UCSD-AML1 (cell line): ENCODE measurements around the gene TNRC6C.
A peak's percentile ranks its signal among the peaks of the same experiment; 100 is the strongest.

Source experiments
- DNase-seq: peaks from one replicate; lab custom pipeline; 2025; ENCODE audit not compliant: unreplicated experiment; lab: John Stamatoyannopoulos, UW

The TNRC6C gene, protein sequence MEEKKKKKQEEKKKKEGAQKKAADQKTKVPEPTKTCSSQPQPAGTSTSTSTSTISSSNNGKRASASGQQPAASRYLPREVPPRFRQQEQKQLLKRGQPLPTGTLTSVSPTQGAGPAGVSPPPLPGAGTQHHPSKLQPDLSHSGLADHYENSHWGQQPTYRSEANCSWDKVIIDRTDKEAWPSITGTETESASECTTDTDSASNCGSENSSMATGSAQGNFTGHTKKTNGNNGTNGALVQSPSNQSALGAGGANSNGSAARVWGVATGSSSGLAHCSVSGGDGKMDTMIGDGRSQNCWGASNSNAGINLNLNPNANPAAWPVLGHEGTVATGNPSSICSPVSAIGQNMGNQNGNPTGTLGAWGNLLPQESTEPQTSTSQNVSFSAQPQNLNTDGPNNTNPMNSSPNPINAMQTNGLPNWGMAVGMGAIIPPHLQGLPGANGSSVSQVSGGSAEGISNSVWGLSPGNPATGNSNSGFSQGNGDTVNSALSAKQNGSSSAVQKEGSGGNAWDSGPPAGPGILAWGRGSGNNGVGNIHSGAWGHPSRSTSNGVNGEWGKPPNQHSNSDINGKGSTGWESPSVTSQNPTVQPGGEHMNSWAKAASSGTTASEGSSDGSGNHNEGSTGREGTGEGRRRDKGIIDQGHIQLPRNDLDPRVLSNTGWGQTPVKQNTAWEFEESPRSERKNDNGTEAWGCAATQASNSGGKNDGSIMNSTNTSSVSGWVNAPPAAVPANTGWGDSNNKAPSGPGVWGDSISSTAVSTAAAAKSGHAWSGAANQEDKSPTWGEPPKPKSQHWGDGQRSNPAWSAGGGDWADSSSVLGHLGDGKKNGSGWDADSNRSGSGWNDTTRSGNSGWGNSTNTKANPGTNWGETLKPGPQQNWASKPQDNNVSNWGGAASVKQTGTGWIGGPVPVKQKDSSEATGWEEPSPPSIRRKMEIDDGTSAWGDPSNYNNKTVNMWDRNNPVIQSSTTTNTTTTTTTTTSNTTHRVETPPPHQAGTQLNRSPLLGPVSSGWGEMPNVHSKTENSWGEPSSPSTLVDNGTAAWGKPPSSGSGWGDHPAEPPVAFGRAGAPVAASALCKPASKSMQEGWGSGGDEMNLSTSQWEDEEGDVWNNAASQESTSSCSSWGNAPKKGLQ (N-terminal part only)

DNA sequence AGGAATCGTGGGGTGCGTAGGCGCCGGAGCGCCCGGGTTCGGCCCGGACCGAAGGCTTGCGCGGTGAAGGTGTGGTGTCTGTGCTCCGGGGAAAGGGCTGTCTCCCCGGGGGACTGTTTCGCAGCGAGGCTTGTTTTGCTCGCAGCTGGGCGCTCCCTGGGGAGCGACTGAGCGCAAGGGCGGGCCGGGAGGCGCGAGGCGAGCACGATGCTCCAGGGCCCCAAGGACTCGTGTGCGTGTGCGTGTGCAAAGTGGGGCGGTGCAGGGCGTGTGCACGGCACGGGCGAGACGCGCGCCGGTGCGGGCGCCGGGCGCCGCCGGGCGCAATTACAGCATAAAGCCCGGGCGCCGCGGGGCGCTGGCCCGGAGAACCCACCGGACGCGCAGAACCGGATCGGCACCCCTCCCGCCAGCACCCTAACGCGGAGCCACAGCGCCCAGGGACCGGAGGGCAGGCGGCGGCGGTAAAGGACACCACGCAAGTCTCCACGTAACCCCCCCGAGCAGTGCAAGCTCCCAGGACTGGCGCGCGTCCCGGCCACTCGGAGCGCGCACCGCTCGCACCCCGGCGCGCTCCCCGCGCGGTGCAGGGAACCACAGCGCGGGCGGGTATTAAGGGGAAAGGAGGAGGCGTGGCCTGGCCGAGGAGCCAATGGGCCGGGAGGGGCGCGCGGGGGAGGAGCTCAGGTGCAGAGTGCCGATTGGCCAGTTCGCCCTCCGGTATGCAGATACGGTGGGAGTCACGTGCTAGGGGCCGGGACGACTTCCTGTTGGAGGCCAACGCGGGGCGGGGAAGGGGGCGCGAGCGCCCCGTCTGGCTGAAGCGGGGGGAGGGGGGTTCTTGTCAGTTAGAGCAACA, at the start of gene TNRC6C:
TNRC6C (plus strand) TSS at position 847 of the 859 bp plus-strand sequence. CDS start 45,504 bp downstream, outside the sequence.
- DNase-seq, result peak; percentile 99

DNA sequence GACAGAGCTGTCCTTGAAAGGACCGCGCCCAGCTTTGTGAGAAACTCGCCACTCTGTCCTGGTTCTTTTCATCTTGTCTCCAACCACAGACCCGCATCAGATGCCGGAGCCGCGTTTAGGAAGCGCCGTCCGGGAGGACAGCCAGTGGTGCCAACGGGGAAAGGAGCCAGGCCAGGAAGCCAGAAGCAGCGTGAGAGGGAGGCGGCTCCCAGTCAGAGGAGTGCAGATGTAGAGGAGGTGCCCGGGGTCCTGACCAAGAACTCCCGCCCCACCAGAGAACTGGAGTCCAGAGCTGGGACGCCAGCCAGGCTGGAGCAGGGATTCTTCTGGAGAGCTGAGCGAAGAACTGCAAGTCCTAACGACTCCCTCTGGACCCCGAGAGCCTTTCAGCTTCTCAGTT, 49.3 kb upstream of the TNRC6C start:
- DNase-seq, result no peak

DNA sequence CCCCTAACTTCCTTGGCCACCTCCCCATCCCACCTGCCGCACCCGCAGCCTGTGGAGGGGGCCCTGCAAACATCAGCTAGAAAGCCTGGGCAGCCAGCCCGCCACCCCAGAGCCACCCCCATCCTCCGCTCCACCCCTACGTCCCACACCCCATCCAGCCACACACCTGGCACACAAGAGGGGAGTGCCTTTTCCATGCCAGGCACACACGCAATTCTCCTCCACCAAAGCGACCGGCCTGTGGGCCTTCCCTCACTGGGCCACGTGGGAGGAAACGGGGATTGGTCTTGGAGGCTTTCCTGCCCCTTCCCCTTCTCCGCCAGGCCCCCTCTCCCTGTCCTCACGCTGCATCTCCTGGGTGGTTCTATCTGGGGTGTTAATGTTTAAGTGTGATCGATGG, 48.7 kb upstream of the TNRC6C start:
- DNase-seq, result no peak

DNA sequence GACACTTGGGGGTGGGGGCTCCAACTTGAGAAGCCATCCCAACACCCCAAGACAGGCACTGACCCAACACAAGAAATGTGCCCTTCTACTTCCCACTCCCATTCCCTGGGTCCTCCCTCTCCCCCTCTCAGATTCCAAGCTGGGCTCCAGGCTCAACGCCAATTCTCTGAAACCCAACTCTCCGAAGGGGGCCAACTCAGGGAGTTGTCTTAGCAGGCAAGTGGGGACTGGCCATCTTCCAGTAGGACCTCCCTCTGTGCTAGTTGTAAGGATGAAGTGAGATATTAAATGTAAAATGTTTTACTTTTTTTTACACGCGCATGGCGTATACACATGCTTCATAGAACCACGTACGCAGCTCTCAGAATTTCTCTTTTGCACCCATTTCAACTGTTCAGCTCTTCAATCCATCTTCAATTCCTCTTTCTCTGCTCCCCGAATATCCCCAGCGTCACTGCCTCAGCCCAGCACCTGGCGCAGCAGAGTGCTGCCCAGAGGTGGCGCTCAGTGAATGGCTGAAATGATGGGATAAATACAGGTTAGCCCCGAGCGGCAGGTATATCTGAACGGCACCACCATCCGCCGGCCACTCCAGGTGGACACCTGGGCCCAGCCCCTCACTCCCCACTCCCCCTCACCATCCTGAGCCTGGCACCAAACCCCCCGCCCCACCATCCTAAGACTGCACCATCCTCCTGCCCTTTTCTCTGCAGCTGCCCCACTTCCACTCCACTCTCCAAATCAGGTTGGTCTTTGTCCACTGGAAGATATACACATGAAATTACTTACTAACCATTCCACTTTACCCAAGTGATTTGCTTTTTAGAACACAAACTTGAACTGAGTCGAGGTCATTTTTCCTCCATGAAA, 43.9 kb upstream of the TNRC6C start:
- no peak for DNase-seq

DNA sequence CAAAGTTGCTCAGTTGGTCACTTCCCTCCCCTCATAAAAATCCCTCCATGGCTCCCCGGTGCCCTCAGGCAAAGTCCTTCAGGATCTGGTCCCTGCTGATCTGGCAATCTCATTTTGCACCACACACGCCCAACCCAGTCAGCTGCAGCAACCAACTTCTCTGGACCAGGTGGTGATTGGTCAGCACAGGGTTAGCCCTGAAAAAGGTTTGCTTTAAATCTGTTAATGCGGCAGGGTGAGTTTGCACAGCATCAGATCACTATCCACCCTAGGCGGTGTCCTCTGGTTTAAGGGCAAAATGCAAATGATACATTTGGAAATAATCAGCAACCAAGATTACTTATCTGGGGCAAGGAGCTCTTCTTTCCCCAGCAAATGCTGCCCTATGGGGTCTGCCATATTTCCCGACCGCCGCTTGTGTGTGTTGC, 42.9 kb upstream of the TNRC6C start:
- no peak for DNase-seq

DNA sequence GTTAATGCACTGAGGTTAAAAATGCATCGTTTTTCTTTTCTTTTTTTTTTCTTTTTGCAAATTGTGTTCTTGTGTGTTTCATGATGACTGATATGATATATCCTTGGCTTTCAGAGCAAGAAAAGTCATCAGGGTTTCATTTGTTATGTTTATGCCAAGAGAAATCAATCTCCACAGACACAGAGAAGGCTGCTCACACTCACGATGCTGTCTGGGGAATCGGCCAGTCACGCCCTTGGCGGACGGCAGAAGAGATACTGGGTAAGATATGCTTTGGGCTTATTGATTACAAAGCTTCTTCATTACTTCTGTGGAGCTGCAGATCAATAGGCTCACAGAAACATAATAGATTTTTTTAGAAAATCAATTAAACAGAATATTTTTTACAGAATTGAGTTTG, 42.2 kb upstream of the TNRC6C start:
- no peak for DNase-seq

DNA sequence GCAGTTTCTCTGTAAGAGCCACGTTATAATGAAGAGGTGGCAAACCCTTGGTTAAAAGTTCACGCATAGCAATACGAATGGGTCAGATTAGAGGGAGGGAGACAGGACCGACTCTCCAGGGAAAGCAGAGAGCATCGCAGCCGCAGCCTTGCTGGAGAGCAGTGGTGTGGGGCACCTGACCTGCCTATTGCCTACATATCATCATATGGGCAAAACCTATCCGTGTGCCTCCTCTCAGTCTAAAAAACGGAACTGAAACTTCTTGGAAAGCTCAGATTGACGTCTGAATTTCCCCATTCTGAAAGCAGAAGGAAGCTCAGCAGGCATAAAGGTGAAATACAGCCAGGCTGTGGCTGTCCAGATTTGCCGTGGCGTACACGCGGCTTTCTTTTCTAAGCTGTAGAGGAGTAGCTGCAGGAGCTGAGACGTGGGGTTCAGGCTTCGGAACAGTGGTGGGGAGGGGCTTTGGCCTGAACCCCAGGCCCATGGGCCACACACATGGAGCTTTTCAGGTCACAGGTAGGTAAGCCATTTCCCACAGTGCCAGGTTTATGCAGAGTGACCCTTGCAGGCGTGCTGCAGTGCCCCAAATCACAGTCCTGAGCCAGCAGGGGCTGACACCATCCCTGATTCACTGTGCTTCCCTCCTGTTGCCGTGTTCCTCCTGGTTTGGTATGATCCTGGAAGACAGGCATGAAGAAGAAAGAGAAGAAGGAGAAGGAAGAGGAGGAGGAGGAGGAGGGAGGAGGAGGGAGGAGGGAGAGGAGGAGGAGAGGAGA, 41.6 kb upstream of the TNRC6C start:
- peak; percentile 21 for DNase-seq

DNA sequence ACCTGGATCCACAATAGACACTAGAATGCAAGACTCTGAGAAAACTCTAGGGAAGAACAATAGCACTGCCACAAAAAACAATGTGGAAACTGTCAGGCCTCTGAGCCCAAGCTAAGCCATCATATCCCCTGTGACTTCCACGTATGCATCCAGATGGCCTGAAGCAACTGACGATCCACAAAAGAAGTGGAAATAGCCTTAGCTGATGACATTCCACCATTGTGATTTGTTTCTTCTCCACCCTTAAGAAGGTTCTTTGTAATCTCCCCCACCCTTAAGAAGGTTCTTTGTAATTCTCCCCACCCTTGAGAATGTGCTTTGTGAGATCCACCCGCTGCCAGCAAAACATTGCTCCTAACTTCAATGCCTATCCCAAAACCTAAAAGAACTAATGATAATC, 39.2 kb upstream of the TNRC6C start:
- no peak for DNase-seq

DNA sequence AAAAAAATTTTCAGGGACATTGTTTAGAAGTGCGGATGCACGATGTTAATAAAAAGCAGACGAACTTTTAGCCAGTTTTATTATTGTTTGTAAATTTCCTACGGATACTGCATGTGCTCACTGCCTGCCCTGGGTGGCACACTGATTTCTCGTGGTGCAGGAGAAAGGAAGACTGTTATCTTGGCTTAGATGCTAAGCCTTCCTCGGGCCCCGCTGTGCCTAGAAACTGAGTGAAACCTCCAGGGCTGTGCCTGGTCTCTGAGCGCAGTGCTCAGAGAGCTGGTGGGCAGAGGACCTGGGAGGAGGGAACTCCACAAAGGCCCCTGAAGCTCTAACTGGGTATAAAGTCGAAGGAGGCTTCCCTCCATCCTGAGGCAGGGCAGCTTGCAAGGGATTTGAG, 35.4 kb upstream of the TNRC6C start:
- no peak for DNase-seq

DNA sequence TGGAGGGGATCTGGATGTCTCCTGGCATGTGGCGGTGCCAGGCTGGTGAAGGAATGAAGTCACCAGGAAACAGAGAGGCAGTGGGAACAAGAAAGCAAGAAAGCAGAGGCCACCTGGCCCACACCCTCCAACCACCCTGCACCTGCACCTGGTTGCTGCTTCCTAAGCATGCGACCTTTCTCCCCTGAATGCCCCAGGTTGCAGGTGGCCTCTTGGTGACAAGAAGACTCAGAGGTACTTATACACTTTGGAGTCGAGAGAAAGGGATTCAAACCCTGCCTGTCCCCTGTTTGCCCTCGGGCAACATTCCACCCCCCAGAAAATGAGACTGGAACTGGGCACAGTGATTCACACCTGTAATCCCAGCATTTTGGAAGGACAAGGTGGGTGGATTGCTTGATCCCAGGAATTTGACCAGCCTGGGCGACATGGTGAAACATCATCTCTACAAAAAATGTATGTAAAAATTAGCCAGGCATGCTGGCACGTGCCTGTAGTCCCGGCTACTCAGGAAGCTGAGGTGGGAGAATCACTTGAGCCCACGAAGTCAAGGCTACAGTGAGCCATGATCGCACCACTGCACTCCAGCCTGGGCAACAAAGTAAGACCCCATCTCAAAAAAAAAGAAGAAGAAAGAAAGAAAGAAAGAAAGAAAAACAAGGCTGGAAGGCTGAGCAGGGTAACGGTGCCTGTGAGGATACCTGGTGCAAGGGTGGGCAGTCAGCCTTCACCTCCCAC, 34.6 kb upstream of the TNRC6C start:
- no peak for DNase-seq

DNA sequence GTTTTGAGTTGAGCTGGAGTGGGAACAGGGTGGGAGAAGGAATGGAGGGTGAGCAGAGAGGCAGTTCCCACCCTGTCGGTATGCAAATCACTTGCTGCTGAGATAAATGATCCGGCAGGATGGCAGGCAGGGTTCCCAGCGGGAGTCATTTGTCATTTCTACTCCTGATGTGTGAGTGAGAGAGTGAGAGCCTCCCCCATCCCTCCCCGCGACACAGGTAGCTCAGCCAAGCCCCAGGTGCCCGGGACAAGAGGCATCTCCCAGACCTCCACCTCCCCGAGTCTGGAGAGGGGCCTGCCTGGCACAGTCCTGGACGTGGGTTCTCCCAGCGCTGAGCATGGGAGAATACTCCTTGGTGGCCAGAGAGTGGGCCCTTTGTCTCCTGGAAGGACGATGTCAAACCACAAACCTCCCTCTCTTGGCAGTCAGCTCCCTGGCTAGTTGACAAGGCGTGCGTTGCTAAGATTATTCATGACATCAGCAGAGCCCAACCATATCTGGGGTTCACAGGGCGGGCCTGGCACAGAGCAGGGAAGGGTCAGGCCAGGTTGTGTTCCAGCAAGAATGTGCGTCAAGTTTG, 33.7 kb upstream of the TNRC6C start:
- no peak for DNase-seq

DNA sequence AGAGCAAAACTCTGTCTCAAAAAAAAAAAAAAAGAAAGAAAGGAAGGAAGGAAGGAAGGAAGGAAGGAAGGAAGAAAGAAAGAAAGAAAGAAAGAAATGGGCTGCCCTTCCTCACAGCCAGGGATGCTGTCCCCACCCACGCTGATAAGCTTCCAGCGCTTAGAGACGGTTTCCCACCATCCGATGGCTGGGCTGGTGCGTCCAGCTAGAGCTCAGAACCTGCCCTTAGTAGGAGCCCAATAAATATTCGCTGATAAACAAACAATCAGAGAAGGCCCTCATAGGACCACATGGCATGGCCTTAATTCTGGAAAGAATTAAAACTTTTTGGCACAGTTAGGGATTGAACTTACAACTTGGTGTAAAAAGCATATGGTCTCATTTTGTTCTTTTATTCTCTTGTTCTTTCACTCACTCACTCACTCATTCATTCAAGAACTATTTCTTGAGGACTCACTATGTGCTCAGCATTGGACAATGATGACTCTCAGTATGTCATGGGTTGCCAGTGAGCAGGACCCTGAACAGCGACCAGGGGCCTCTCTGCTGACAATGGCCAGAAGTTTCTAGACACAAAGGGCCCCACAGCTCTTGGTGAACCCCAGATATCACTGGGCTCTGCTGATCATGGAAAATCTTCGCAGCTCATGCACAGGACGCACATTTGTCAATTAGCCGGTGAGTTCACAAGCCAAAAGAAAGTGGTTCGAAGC, 32.5 kb upstream of the TNRC6C start:
- DNase-seq, result no peak

DNA sequence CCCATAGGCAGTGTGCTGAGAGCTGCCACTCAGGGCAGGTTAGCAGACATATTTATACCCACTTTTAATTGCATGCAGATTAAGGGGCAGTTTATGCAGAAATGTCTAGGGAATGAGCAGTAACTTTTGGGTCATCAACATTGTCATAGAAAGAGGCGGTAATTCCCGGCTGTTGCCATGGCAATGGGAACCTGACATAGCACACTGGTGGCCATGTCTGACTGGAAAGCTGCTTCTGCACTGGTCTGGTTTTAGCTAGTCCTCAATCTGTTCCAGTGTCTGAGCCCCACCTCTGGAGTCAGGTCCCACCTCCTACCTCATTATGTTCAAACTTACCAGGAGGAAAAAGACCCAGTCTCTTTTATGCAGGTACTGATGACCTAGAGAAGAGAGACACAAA, 31.5 kb upstream of the TNRC6C start:
- DNase-seq, result no peak

DNA sequence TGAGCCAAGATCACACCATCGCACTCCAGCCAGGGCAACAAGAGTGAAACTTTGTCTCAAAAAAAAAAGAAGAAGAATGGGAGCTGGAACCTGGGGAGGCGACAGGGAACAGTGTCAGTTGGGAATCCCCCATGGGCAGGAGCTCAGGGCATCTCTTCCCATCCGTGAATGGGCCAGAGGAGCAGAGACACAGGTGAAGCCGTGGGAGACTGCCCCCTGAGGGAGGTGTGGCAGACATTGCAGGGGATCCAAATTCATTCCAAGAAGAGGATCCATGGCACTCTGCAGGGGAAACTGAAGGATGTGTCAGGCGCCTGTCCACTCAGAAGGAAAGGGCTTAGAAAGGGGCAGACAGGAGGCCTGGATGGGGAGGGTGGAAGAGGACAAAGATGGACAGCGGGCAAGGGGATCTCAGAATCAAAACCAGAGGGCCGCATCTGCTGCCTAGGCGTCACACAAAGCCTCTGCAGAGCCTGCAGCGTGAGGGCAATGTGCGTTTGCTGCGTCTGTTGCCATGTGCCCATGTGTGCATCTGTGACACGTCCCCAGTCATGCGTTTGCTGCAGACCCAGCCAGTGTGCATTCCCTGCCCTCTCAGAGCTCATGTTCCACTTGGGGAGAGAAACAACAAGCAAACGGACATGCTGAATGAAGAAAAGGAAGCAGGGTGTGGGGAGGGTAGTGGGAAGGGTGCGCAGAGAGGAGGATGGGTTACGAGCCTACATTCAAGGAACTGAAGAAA, 30.6 kb upstream of the TNRC6C start:
- no peak for DNase-seq

DNA sequence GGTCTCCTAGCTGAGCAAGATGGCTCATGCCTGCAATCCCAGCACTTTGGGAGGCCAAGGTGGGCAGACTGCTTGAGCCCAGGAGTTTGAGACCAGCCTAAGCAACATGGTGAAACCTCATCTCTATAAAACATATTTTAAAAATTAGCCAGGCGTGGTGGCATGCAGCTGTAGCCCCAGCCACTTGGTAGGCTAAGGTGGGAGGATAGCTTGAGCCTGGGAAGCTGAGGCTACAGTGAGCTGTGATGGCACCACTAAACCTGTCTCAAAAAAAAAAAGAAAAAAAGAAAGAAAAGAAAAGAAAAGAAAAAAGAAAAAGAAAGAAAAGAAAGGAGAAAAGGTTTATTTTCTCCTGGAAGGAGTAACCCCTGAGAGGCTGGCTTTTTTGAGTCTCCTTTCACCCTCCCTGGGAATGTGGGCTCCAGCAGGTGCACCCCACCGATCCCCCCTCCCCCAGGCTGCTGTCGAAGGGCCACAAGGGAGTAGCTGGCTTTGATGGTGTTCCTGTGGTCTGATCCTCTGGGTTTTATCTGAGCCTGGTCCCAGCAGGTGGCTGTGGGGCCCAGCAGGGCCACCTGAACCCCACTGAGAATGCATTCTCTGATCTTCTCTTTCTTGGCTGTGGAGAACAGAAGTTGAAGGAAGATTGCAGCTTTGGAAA, 29.9 kb upstream of the TNRC6C start:
- no peak for DNase-seq

DNA sequence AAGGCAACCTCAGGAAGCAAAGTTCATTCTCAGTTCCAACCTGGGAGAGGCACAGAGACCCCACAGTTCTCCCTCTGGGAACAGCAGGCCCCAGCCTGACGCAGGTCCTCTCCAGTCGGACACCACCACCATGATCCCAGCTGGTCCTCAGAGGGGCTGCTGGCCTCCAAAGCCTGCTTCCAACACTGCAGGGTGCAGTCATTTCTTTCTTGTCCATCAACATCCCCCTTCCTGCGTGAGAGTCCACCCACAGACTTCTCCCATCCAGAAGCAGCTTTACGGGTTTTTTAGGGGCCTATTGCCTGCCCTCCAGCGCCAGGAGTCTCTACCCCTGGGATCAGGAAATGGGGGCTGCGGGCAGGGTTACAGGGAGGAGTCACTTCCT, 29.3 kb upstream of the TNRC6C start:
- no peak for DNase-seq
